Ovary (tissue), 9 donors: ENCODE results near the gene AGPAT4. TPM values are rescaled to one million over a fixed set of nuclear protein-coding genes. Genes with fewer than 3 reads are reported as not detected.

Experiments
- DNase-seq, 5 donors: peaks; one replicate each; pipeline ENCODE4 v3.0.0-alpha.2; 2019 to 2020
- H3K27ac ChIP-seq, 2 donors: fragments of 200-600 bp; one replicate each; pipeline versions ENCODE4 v1.5.1 to v1.8.0; 2019 to 2022
- H3K27me3 ChIP-seq: fragments of 200-600 bp; one replicate; pipeline ENCODE4 v1.8.0; 2022
- H3K36me3 ChIP-seq: fragments of 200-600 bp; sonication (generic); one replicate; pipeline ENCODE4 v1.5.1; 2019
- H3K4me1 ChIP-seq: one replicate; pipeline ENCODE4 v1.8.1; 2013; ENCODE audit warnings: mild to moderate bottlenecking, moderate library complexity; ENCODE audit not compliant: insufficient read depth
- H3K4me3 ChIP-seq: fragments of 200-600 bp; sonication (generic); one replicate; pipeline ENCODE4 v1.5.1; 2017
- H3K9me3 ChIP-seq, 2 donors: fragments of 200-600 bp in 1 of 2; sonication (generic) in 1 of 2; one replicate each; pipeline versions ENCODE4 v1.5.1 to v1.8.1; 2013 to 2019; ENCODE audit warnings: mild to moderate bottlenecking in 1 of 2, moderate library complexity in 1 of 2
- CTCF ChIP-seq, 3 donors: fragments of 450-650 bp in 2 of 3; fragments of 200-600 bp in 1 of 3; IDR thresholded peaks; one replicate each; pipeline versions ENCODE4 v1.5.1 to v1.8.0; 2016 to 2022; ENCODE audit warnings: antibody characterized with exemption in 3 of 3, mild to moderate bottlenecking in 1 of 3
- EP300 ChIP-seq: sonication (generic); formaldehyde crosslinking; IDR thresholded peaks from one replicate; pipeline ENCODE4 v1.6.1; 2017; ENCODE audit warnings: antibody characterized with exemption
- POLR2A ChIP-seq: fragments of 450-650 bp; IDR thresholded peaks from one replicate; pipeline ENCODE4 v1.6.1; 2017; ENCODE audit warnings: antibody characterized with exemption, mild to moderate bottlenecking, moderate library complexity
- WGBS, 3 donors: extraction: QIAGEN DNeasy Blood & Tissue Kit in 1 of 3; methylation state at CpG; one replicate each; pipeline versions ENCODE4 v1.1.5 to v1.1.7; 2013 to 2017; 5-methylcytosine and 5-hydroxymethylcytosine counted together
- intact Hi-C, 4 donors: fragments of 100-400 bp; cut with DNase I; formaldehyde crosslinking; loops; one replicate each; pipeline versions ENCODE4 v1.11.0 to v1.15.1; 2022 to 2023
- polyA plus RNA-seq, 2 donors: library from polyadenylated mRNA; stranded (reverse); fragments of 200-250 nt in 1 of 2; fragments of 350-450 nt in 1 of 2; fragmentation: Illumina TruSeq in 1 of 2; extraction: RNeasy Lipid Tissue Mini Kit (QIAGEN cat#74804) in 1 of 2; gene quantifications; one replicate each; pipeline ENCODE4 v1.2.3, GENCODE V29; 2013 to 2014
- total RNA-seq, 7 donors: library from RNA; depleted of rRNA in 2 of 7; stranded (reverse); fragments of >200 nt in 2 of 7; fragmentation: NEBNext Ultra II Directional in 3 of 7; extraction: Animal tissue kit (Norgen Biotek cat#: 25700) in 3 of 7; gene quantifications; one replicate each; pipeline versions ENCODE4 v1.1.0 to v1.2.4, GENCODE V29; 2016 to 2023
- donor health status: DM: no; HTN: no; CAD: no; lungs with moderate emphysema.
- donor health status: DM: no; HTN: no; CAD: no.
- donor health status: Bipolar disorder and iron deficiency.
- donor health status: DM: yes; HTN: yes; CAD: no.
- donor health status: DM: no; HTN: no; CAD: no.
- donor health status: DM: yes; HTN: yes; CAD: no.

The AGPAT4 gene
- total and polyA plus RNA-seq, 9 donors = 4.4 to 13.7 (median 8.9) TPM

GRCh38 chr6:161138543-161139303, 135.1 kb downstream of the AGPAT4 start:
- intact Hi-C loops = no loop called here
- TF ChIP-seq EP300 (no peak), POLR2A (no peak)
- WGBS, 3 donors = 91 to 95% (median 91%) methylated on average over 23 of the region's 23 CpGs

GRCh38 chr6:161137839-161138542, 135.9 kb downstream of the AGPAT4 start:
- no peaks in the 10 kb centered on the region for H3K27me3 ChIP-seq
- no peak for TF ChIP-seq EP300
- TF ChIP-seq POLR2A = no peak
- no peak for TF ChIP-seq CTCF (IDR thresholded peaks at IDR 0.05)
- peaks cover 2% of the 10 kb centered on the region for H3K4me1 ChIP-seq
- H3K36me3 ChIP-seq = no peaks in the 10 kb centered on the region
- 92 to 94% (median 93%) methylated on average over 12 of the region's 12 CpGs for WGBS, 3 donors
- no peak overlapping the region for H3K27ac ChIP-seq
- DNase-seq = no peak
- intact Hi-C loops = no loop called here
- no peaks in the 10 kb centered on the region for H3K9me3 ChIP-seq
- H3K4me3 ChIP-seq = no peak overlapping the region

More at GRCh38 chr6:161138543-161139303, 135.1 kb downstream of the AGPAT4 start:
- no peak for DNase-seq
- no peak overlapping the region for H3K27ac ChIP-seq
- H3K36me3 ChIP-seq = no peaks in the 10 kb centered on the region
- peaks cover 2% of the 10 kb centered on the region for H3K4me1 ChIP-seq
- H3K4me3 ChIP-seq = no peak overlapping the region
- no peaks in the 10 kb centered on the region for H3K9me3 ChIP-seq
- H3K27me3 ChIP-seq = no peaks in the 10 kb centered on the region

- no peak for TF ChIP-seq CTCF (IDR thresholded peaks at IDR 0.05)
- no peak for TF ChIP-seq POLR2A
- no peak for TF ChIP-seq EP300
- no peaks in the 10 kb centered on the region for H3K27me3 ChIP-seq
- H3K36me3 ChIP-seq = no peaks in the 10 kb centered on the region
- intact Hi-C loops = no loop called here
- no peak overlapping the region for H3K27ac ChIP-seq
- no peak overlapping the region for H3K4me3 ChIP-seq
- H3K4me1 ChIP-seq = peaks cover 2% of the 10 kb centered on the region
- H3K9me3 ChIP-seq = no peaks in the 10 kb centered on the region
- 83 to 92% (median 87%) methylated on average over 11 of the region's 11 CpGs for WGBS, 3 donors
- no peak for DNase-seq
Measured at GRCh38 chr6:161137320-161137719, 136.5 kb downstream of the AGPAT4 start.

- Histone ChIP-seq H3K36me3 (no peaks in the 10 kb centered on the region), H3K4me3 (no peak overlapping the region), H3K27ac (no peak overlapping the region), H3K9me3 (no peaks in the 10 kb centered on the region), H3K27me3 (no peaks in the 10 kb centered on the region), H3K4me1 (peaks cover 2% of the 10 kb centered on the region)
- intact Hi-C loops = no loop called here
- 89 to 91% (median 91%) methylated on average over 11 of the region's 11 CpGs for WGBS, 3 donors
- no peak for DNase-seq
- no peak for TF ChIP-seq CTCF (IDR thresholded peaks at IDR 0.05)
- TF ChIP-seq POLR2A = no peak
- TF ChIP-seq EP300 = no peak
Measured at GRCh38 chr6:161136655-161137054, 137.2 kb downstream of the AGPAT4 start.
